HEK293T (cell line): Measurements from ENCODE around the gene AGBL5.

Source experiments
- CTCF ChIA-PET: fragments of 350-600 bp; formaldehyde crosslinking; extraction: SDS; loops from one replicate; lab custom pipeline; 2021; ENCODE audit warnings: antibody characterized with exemption, inconsistent platforms; lab: Yijun Ruan, JAX
- POLR2A ChIA-PET: fragments of 350-600 bp; formaldehyde crosslinking; extraction: SDS; loops from one replicate; lab custom pipeline; 2020; ENCODE audit warnings: antibody characterized with exemption, inconsistent platforms; lab: Yijun Ruan, JAX
- DNase-seq: peaks from one replicate; pipeline ENCODE4 v3.0.0; 2012; ENCODE audit warnings: mixed read lengths; ENCODE audit errors: extremely low spot score
- ARNT ChIP-seq: fragments of 450-650 bp; IDR thresholded peaks from 2 replicates; pipeline ENCODE4 v1.6.1; 2017; ENCODE audit warnings: mild to moderate bottlenecking
- BHLHE40 ChIP-seq: fragments of 450-650 bp; IDR thresholded peaks from 2 replicates; pipeline ENCODE4 v1.6.1; 2016; ENCODE audit warnings: mild to moderate bottlenecking, moderate library complexity, borderline replicate concordance
- CTBP1 ChIP-seq: fragments of 450-650 bp; IDR thresholded peaks from 2 replicates; pipeline ENCODE4 v1.6.1; 2016; ENCODE audit warnings: borderline replicate concordance
- ELF4 ChIP-seq: fragments of 450-650 bp; IDR thresholded peaks from 2 replicates; pipeline ENCODE4 v1.6.1; 2017; ENCODE audit warnings: antibody characterized with exemption
- FOXA1 ChIP-seq: fragments of 450-650 bp; IDR thresholded peaks from 2 replicates; pipeline ENCODE4 v1.6.1; 2016; ENCODE audit warnings: mild to moderate bottlenecking
- FOXK2 ChIP-seq: fragments of 450-650 bp; IDR thresholded peaks from 2 replicates; pipeline ENCODE4 v1.6.1; 2016; ENCODE audit warnings: mild to moderate bottlenecking
- FOXM1 ChIP-seq: fragments of 450-650 bp; IDR thresholded peaks from 2 replicates; pipeline ENCODE4 v1.6.1; 2017; ENCODE audit warnings: mild to moderate bottlenecking, borderline replicate concordance
- HDGF ChIP-seq: fragments of 450-650 bp; IDR thresholded peaks from 2 replicates; pipeline ENCODE4 v1.6.1; 2017; ENCODE audit warnings: antibody characterized with exemption, borderline replicate concordance
- L3MBTL2 ChIP-seq: fragments of 450-650 bp; conservative IDR thresholded peaks from 2 replicates; pipeline ENCODE4 v1.6.1; 2016; ENCODE audit warnings: mild to moderate bottlenecking
- LEF1 ChIP-seq: fragments of 450-650 bp; IDR thresholded peaks from 2 replicates; pipeline ENCODE4 v1.6.1; 2017; ENCODE audit warnings: mild to moderate bottlenecking, borderline replicate concordance
- NFRKB ChIP-seq: fragments of 450-650 bp; IDR thresholded peaks from 2 replicates; pipeline ENCODE4 v1.6.1; 2016; ENCODE audit warnings: mild to moderate bottlenecking, moderate library complexity
- PKNOX1 ChIP-seq: fragments of 450-650 bp; IDR thresholded peaks from 2 replicates; pipeline ENCODE4 v1.6.1; 2016
- SP1 ChIP-seq: fragments of 450-650 bp; IDR thresholded peaks from 2 replicates; pipeline ENCODE4 v1.6.1; 2017
- SUZ12 ChIP-seq: fragments of 450-650 bp; IDR thresholded peaks from 2 replicates; pipeline ENCODE4 v1.6.1; 2016; ENCODE audit warnings: mild to moderate bottlenecking
- TARDBP ChIP-seq: fragments of 450-650 bp; IDR thresholded peaks from 2 replicates; pipeline ENCODE4 v1.6.1; 2016
- ZNF384 ChIP-seq: fragments of 450-650 bp; IDR thresholded peaks from 2 replicates; pipeline ENCODE4 v1.6.1; 2016

AGBL5 gene

GRCh38 chr2:27038012-27038411 lies 13.5 kb upstream of the AGBL5 start:
- ChIA-PET CTCF (no interaction called here), POLR2A (interaction anchor here (1.4 to 2.5 kb wide), 3 partner anchors 9 to 34 kb away, joined by 6 to 10 read pairs (median 7); partner anchors contain the start of genes AGBL5 and OST4)
- no peak for DNase-seq
- TF ChIP-seq ELF4, result no peak
- TF ChIP-seq HDGF, result no peak
- no peak for TF ChIP-seq SUZ12
- TF ChIP-seq LEF1, result no peak
- TF ChIP-seq L3MBTL2, result no peak
- TF ChIP-seq FOXK2, result no peak
- TF ChIP-seq ZNF384, result no peak
- no peak for TF ChIP-seq FOXM1
- TF ChIP-seq BHLHE40, result no peak
- no peak for TF ChIP-seq SP1
- TF ChIP-seq CTBP1, result no peak
- TF ChIP-seq NFRKB, result no peak
- TF ChIP-seq ARNT, result no peak
- no peak for TF ChIP-seq PKNOX1
- no peak for TF ChIP-seq TARDBP
- TF ChIP-seq FOXA1, result no peak

DNA sequence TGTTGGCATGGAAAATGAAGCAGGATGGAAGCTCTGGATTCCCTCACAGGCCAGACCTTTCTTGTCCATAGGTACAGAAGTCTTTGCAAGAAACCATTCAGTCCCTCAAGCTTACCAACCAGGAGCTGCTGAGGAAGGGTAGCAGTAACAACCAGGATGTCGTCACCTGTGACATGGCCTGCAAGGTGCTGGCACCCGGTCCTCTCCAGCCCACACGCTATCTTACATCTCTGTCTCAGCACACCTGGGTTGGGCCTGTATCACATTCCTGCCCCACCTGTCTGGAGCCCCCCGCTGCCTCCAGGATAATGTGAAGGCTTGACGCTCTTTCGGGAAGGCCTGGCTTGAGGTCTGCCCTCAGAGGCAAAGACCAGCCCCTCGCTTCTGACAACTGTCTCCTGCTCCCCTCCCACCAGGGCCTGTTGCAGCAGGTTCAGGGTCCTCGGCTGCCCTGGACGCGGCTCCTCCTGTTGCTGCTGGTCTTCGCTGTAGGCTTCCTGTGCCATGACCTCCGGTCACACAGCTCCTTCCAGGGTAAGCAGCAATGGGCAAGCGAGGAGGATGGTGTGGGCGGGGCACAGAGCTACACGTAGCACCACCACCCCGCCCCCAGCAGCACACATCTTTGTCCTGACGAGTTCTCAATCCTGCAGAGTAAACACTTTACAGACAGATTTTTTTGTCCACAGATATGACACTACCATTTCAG lies 12.7 kb upstream of the AGBL5 start:
- CTCF ChIA-PET, result interaction anchor here (0.7 kb wide), 1 partner anchor 14 kb away, joined by 3 read pairs; no protein-coding TSS in a partner anchor
- POLR2A ChIA-PET, result interaction anchor here (1.8 to 2.5 kb wide), 3 partner anchors 8 to 33 kb away, joined by 6 to 11 read pairs (median 10); partner anchors contain the start of genes AGBL5 and OST4
- DNase-seq, result no peak
- TF ChIP-seq NFRKB, result no peak
- TF ChIP-seq PKNOX1, result no peak
- no peak for TF ChIP-seq ARNT
- TF ChIP-seq ELF4, result no peak
- TF ChIP-seq HDGF, result no peak
- no peak for TF ChIP-seq FOXM1
- no peak for TF ChIP-seq FOXK2
- TF ChIP-seq LEF1, result no peak
- no peak for TF ChIP-seq CTBP1

GRCh38 chr2:27039426-27039825 lies 12.0 kb upstream of the AGBL5 start:
- POLR2A ChIA-PET, result interaction anchor here (1.1 to 2.5 kb wide), 5 partner anchors 8 to 84 kb away, joined by 3 to 11 read pairs (median 8); partner anchors contain the start of genes AGBL5 and OST4
- DNase-seq, result no peak
- TF ChIP-seq TARDBP (no peak), PKNOX1 (no peak), ZNF384 (no peak), FOXA1 (no peak), CTBP1 (no peak), BHLHE40 (no peak), NFRKB (no peak), FOXM1 (no peak), FOXK2 (no peak), SP1 (no peak), ELF4 (no peak), ARNT (no peak), HDGF (no peak)
- CTCF ChIA-PET, result interaction anchor here (0.7 kb wide), 1 partner anchor 14 kb away, joined by 3 read pairs; no protein-coding TSS in a partner anchor

DNA sequence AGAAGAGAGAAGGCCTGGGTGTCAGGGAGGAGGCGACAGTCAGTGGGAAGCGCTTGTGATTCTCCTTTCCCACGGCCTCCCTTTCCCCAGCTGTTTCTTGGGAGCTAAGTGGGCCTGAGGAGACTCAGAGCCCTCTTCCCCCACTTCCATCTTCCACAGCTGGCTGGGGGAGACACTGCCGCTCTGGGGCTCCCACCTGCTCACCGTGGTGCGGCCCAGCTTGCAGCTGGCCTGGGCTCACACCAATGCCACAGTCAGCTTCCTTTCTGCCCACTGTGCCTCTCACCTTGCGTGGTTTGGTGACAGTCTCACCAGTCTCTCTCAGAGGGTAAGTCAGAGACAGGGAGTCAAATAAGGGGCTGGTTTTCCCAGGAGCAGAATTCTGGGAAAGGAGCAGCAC lies 11.6 kb upstream of the AGBL5 start:
- POLR2A ChIA-PET, result interaction anchor here (1.1 to 2.2 kb wide), 5 partner anchors 9 to 83 kb away, joined by 3 to 11 read pairs (median 6); partner anchors contain the start of genes AGBL5 and OST4
- TF ChIP-seq NFRKB, result no peak
- TF ChIP-seq FOXA1, result no peak
- DNase-seq, result no peak
- CTCF ChIA-PET, result no interaction called here

GRCh38 chr2:27040282-27040681 lies 11.2 kb upstream of the AGBL5 start:
- no peak for DNase-seq
- no peak for TF ChIP-seq BHLHE40
- no peak for TF ChIP-seq CTBP1
- no peak for TF ChIP-seq ELF4
- TF ChIP-seq NFRKB, result no peak
- no peak for TF ChIP-seq ARNT
- no peak for TF ChIP-seq TARDBP
- TF ChIP-seq SUZ12, result no peak
- TF ChIP-seq SP1, result no peak
- TF ChIP-seq FOXM1, result no peak
- TF ChIP-seq FOXA1, result no peak
- TF ChIP-seq ZNF384, result no peak
- no peak for TF ChIP-seq PKNOX1
- ChIA-PET CTCF (no interaction called here), POLR2A (interaction anchor here (1.1 to 2.2 kb wide), 4 partner anchors 9 to 83 kb away, joined by 3 to 11 read pairs (median 6); partner anchors contain the start of gene AGBL5)

DNA sequence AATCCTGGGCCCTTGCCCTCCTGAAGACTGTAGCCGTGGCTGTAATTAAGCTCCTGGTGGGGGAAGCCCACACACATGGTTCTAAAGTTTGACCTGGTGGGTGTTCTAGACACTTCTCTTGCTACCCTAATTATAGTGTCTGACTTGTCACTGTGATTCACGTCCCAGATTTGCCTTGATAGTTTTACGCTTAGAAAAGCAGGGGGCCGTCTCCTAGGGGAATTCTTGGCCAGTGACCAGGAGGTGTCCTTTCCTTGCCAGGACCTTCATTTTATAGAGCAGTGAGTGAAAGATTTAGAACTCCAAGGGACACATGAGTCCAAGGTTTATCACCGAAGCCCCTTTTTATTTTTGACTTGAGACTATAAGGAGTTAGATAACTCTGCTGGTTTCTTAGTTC lies 9.7 kb upstream of the AGBL5 start:
- no peak for TF ChIP-seq TARDBP
- TF ChIP-seq CTBP1, result no peak
- TF ChIP-seq BHLHE40, result no peak
- TF ChIP-seq ARNT, result no peak
- TF ChIP-seq NFRKB, result no peak
- TF ChIP-seq LEF1, result no peak
- no peak for TF ChIP-seq HDGF
- no peak for TF ChIP-seq ZNF384
- no peak for TF ChIP-seq SUZ12
- no peak for TF ChIP-seq FOXA1
- TF ChIP-seq FOXK2, result no peak
- ChIA-PET CTCF (no interaction called here), POLR2A (interaction anchor here (1.0 to 2.6 kb wide), 3 partner anchors 8 to 30 kb away, joined by 3 to 18 read pairs (median 3); partner anchors contain the start of genes OST4 and TMEM214)
- no peak for DNase-seq
